MCF 10A (cell line): ENCODE data around the gene NBPF19. TPM values are rescaled to one million over a fixed set of nuclear protein-coding genes. Genes with fewer than 3 reads are reported as not detected.
"Not testable (repeated sequence)": the region's sequence is repeated elsewhere in the genome, so short reads cannot be mapped to it uniquely, and the experiment has no call there.

Experiments
- BruUV-seq: library from RNA; stranded (reverse); fragments of 400-500 nt; replicated peaks from 2 replicates; lab custom pipeline; 2021; lab: Mats Ljungman, UMichigan
- CTCF ChIA-PET: fragments of 300-600 bp; sonication (Branson Sonifier 250); formaldehyde crosslinking; extraction: SDS; loops from one replicate; lab custom pipeline; 2021; ENCODE audit warnings: antibody characterized with exemption, inconsistent platforms; lab: Yijun Ruan, JAX
- POLR2A ChIA-PET: fragments of 300-600, 350-650 bp; sonication (Branson Sonifier 250); formaldehyde crosslinking; extraction: SDS; loops from one replicate; lab custom pipeline; 2020; ENCODE audit warnings: antibody characterized with exemption, inconsistent platforms; lab: Yijun Ruan, JAX
- DNase-seq: peaks from one replicate; pipeline ENCODE4 v3.0.0-alpha.2; 2018; ENCODE audit not compliant: unreplicated experiment
- H3K27ac Mint-ChIP-seq: one replicate; pipeline ENCODE4 v1.8.0; 2022; ENCODE audit warnings: mild to moderate bottlenecking, low read depth, mixed read lengths; ENCODE audit not compliant: unreplicated experiment
- H3K27me3 Mint-ChIP-seq: one replicate; pipeline ENCODE4 v1.8.0; 2022; ENCODE audit warnings: mixed read lengths; ENCODE audit not compliant: insufficient read depth, unreplicated experiment
- H3K36me3 Mint-ChIP-seq: one replicate; pipeline ENCODE4 v1.8.0; 2022; ENCODE audit warnings: mild to moderate bottlenecking, moderate library complexity, mixed read lengths; ENCODE audit not compliant: insufficient read depth, unreplicated experiment
- H3K4me1 Mint-ChIP-seq: one replicate; pipeline ENCODE4 v1.8.0; 2022; ENCODE audit warnings: mixed read lengths; ENCODE audit not compliant: insufficient read depth, unreplicated experiment
- H3K4me3 Mint-ChIP-seq: one replicate; pipeline ENCODE4 v1.8.0; 2022; ENCODE audit warnings: mild to moderate bottlenecking, moderate library complexity, mixed read lengths; ENCODE audit not compliant: unreplicated experiment
- H3K9me3 Mint-ChIP-seq: one replicate; pipeline ENCODE4 v1.8.0; 2022; ENCODE audit warnings: mixed read lengths; ENCODE audit not compliant: unreplicated experiment
- intact Hi-C: fragments of 100-400 bp; cut with micrococcal nuclease; formaldehyde crosslinking; loops from 2 replicates; pipeline ENCODE4 v1.14.1; 2022
- total RNA-seq: library from RNA; stranded (reverse); gene quantifications from 2 replicates; pipeline ENCODE4 v1.2.3, GENCODE V29; 2022

The NBPF19 gene
- total RNA-seq, 1 experiment from 2014 or later: 28.8 TPM

DNA sequence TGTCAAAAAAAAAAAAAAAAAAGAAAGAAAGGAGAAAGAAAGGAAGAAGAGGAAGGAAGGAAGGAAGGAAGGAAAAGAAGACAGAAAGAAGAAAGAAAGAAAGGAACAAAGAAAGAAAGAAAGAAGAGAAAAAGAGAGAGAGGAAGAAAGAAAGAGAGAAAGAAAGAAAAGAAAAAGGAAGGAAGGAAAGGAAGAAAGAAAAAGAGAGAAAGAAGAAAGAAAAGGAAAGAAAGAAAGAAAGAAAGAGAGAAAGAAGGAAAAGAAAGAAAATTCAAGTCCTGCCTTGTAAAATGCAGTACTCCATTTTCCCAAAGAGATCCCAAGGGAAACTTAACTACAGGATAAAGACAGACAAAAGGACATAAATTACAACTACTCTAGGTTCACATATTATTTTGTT, 97.9 kb downstream of the NBPF19 start:
- H3K27me3 Mint-ChIP-seq: peaks cover 11% of the 10 kb centered on the region
- intact Hi-C loops, H3K9me3 Mint-ChIP-seq, CTCF ChIA-PET, DNase-seq, BruUV-seq, H3K27ac Mint-ChIP-seq, H3K36me3 Mint-ChIP-seq, POLR2A ChIA-PET, H3K4me1 Mint-ChIP-seq, H3K4me3 Mint-ChIP-seq: not testable (repeated sequence)

DNA sequence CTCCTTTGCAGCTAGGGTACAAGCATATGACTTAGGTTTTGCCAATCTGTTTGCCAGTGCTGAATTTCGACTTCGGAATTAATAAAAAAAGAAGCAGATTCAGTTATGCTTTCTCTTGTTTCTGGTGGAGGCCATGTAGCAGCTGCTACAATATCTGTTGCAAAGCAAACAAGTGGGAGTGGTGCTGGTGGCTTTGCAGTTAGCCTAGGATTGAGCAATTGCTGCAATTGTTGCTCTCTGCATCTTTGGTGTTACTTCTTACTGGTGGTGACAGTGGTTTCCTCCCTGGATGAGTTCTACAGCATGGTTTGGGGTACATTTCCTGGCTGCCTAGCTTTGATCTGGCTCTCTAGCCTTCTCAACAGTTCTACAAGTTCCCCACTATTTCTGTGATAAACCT, 110.7 kb downstream of the NBPF19 start:
- peak; percentile 9 for DNase-seq
- BruUV-seq, H3K27me3 Mint-ChIP-seq, intact Hi-C loops, H3K9me3 Mint-ChIP-seq, H3K36me3 Mint-ChIP-seq, H3K4me3 Mint-ChIP-seq, POLR2A ChIA-PET, H3K4me1 Mint-ChIP-seq, CTCF ChIA-PET, H3K27ac Mint-ChIP-seq: not testable (repeated sequence)

Other genes with a start within 250 kb of the NBPF19 start
- not detected in 2 replicates for gene PPIAL4C, start 108.8 kb downstream of the NBPF19 start, total RNA-seq